CD4-positive, alpha-beta memory T cell (primary cell): ENCODE results near the gene AP5Z1. TPM values are rescaled to one million over a fixed set of nuclear protein-coding genes. Genes with fewer than 3 reads are reported as not detected.

Experiments used
- CTCF ChIA-PET: fragments of 350-600 bp; sonication (Branson Sonifier 250); formaldehyde crosslinking; loops from one replicate; lab custom pipeline; 2021; ENCODE audit warnings: inconsistent platforms; ENCODE audit not compliant: partially characterized antibody; lab: Charles Lee
- POLR2A ChIA-PET: fragments of 350-600 bp; sonication (Branson Sonifier 250); formaldehyde crosslinking; loops from one replicate; lab custom pipeline; 2021; ENCODE audit not compliant: partially characterized antibody; lab: Charles Lee
- DNase-seq, 5 donors: peaks; one replicate each; pipeline versions ENCODE4 v3.0.0 to v3.0.0-alpha.2; 2020 to 2022; ENCODE audit warnings: mixed read lengths in 1 of 5
- H3K27ac ChIP-seq: one replicate; pipeline ENCODE4 v1.7.0; 2013; ENCODE audit warnings: low read depth, low read length
- H3K27me3 ChIP-seq: 2 replicates; pipeline ENCODE4 v1.7.0; 2013; ENCODE audit warnings: mild to moderate bottlenecking, low read length, moderate library complexity; ENCODE audit not compliant: insufficient read depth
- H3K36me3 ChIP-seq: 2 replicates; pipeline ENCODE4 v1.7.0; 2013; ENCODE audit warnings: mild to moderate bottlenecking, low read length, moderate library complexity; ENCODE audit not compliant: insufficient read depth
- H3K4me1 ChIP-seq: 2 replicates; pipeline ENCODE4 v1.7.0; 2013; ENCODE audit warnings: mild to moderate bottlenecking, low read length, moderate library complexity; ENCODE audit not compliant: insufficient read depth
- H3K4me3 ChIP-seq, 2 donors: one replicate each; pipeline ENCODE4 v1.7.0; 2013; ENCODE audit warnings: low read length in 2 of 2, mild to moderate bottlenecking in 1 of 2
- H3K9me3 ChIP-seq, 2 donors: one replicate each; pipeline ENCODE4 v1.7.0; 2013; ENCODE audit warnings: low read length in 2 of 2, control low read depth in 1 of 2; ENCODE audit not compliant: control insufficient read depth in 1 of 2
- H3K27ac Mint-ChIP-seq, 7 donors: one replicate each; pipeline ENCODE4 v1.8.0; 2020 to 2021; ENCODE audit warnings: mixed read lengths in 7 of 7, mild to moderate bottlenecking in 6 of 7, inconsistent platforms in 3 of 7, moderate library complexity in 3 of 7
- H3K27me3 Mint-ChIP-seq, 2 donors: one replicate each; pipeline ENCODE4 v1.8.0; 2020 to 2021; ENCODE audit warnings: mixed read lengths in 2 of 2
- H3K36me3 Mint-ChIP-seq, 2 donors: one replicate each; pipeline ENCODE4 v1.8.0; 2020 to 2021; ENCODE audit warnings: mixed read lengths in 2 of 2, inconsistent platforms in 1 of 2, mild to moderate bottlenecking in 1 of 2
- H3K4me1 Mint-ChIP-seq, 4 donors: one replicate each; pipeline ENCODE4 v1.8.0; 2020 to 2021; ENCODE audit warnings: mixed read lengths in 4 of 4, mild to moderate bottlenecking in 1 of 4
- H3K4me3 Mint-ChIP-seq, 8 donors: one replicate each; pipeline ENCODE4 v1.8.0; 2020 to 2021; ENCODE audit warnings: mixed read lengths in 8 of 8, mild to moderate bottlenecking in 7 of 8, moderate library complexity in 6 of 8, inconsistent platforms in 3 of 8
- H3K9me3 Mint-ChIP-seq, 8 donors: one replicate each; pipeline ENCODE4 v1.8.0; 2020 to 2021; ENCODE audit warnings: mixed read lengths in 8 of 8, mild to moderate bottlenecking in 5 of 8, inconsistent platforms in 3 of 8, moderate library complexity in 1 of 8
- intact Hi-C: fragments of 100-400 bp; cut with micrococcal nuclease; formaldehyde crosslinking; loops from one replicate; pipeline ENCODE4 v1.15.1; 2023
- polyA plus RNA-seq, 2 donors: library from polyadenylated mRNA; unstranded; fragments of 300-500 nt; fragmentation: Illumina TruSeq; gene quantifications; one replicate each; pipeline ENCODE4 v1.2.3, GENCODE V29; 2021
- total RNA-seq, 2 experiments: library from RNA; stranded (reverse); gene quantifications; one replicate each; pipeline ENCODE4 v1.2.3, GENCODE V29; 2021

The AP5Z1 gene
- total and polyA plus RNA-seq, 4 experiments from 2014 or later: 29.1 to 103 (median 70.4) TPM

GRCh38 chr7:4830176-4830575 is 54.8 kb downstream of the AP5Z1 start:
- ChIA-PET POLR2A (no interaction called here), CTCF (interaction anchor here (0.9 to 3.0 kb wide), 7 partner anchors 38 to 261 kb away, joined by 3 to 15 read pairs (median 4); no protein-coding TSS in a partner anchor)
- no peaks in the 10 kb centered on the region for H3K9me3 ChIP-seq
- H3K27me3 ChIP-seq: no peaks in the 10 kb centered on the region
- intact Hi-C loops: loop anchor here (1.0 kb wide), 1 partner anchor 255 kb away; no protein-coding TSS in a partner anchor
- no peaks in the 10 kb centered on the region for H3K36me3 ChIP-seq
- no peak overlapping the region for H3K27ac ChIP-seq
- H3K27me3 Mint-ChIP-seq: peaks cover 3 to 6% of the 10 kb centered on the region in 2 donors
- H3K9me3 Mint-ChIP-seq: no peaks in the 10 kb centered on the region
- no peaks in the 10 kb centered on the region for H3K4me1 ChIP-seq
- H3K4me3 ChIP-seq: no peak overlapping the region
- H3K4me3 Mint-ChIP-seq: no peak overlapping the region
- no peaks in the 10 kb centered on the region for H3K36me3 Mint-ChIP-seq
- H3K27ac Mint-ChIP-seq: peak overlapping the region in 1 of 7 donors; percentile 59
- peaks cover 0 to 4% (median 2%) of the 10 kb centered on the region in 4 donors for H3K4me1 Mint-ChIP-seq
- DNase-seq: peak in 4 of 5 donors; percentile 29 to 56 (median 35)

- H3K36me3 ChIP-seq: no peaks in the 10 kb centered on the region
- Mint-ChIP-seq H3K27me3 (peaks cover 1 to 6% of the 10 kb centered on the region in 2 donors), H3K27ac (no peak overlapping the region), H3K4me1 (peaks cover 0 to 4% (median 2%) of the 10 kb centered on the region in 4 donors), H3K36me3 (no peaks in the 10 kb centered on the region), H3K9me3 (no peaks in the 10 kb centered on the region), H3K4me3 (no peak overlapping the region)
- DNase-seq: no peak
- intact Hi-C loops: no loop called here
- H3K4me3 ChIP-seq: no peak overlapping the region
- CTCF ChIA-PET: interaction anchor here (1.4 to 3.0 kb wide), 3 partner anchors 142 to 255 kb away, joined by 3 to 15 read pairs (median 5); no protein-coding TSS in a partner anchor
- no peaks in the 10 kb centered on the region for H3K27me3 ChIP-seq
- no peak overlapping the region for H3K27ac ChIP-seq
- H3K4me1 ChIP-seq: no peaks in the 10 kb centered on the region
- POLR2A ChIA-PET: no interaction called here
- H3K9me3 ChIP-seq: no peaks in the 10 kb centered on the region
These were observed 56.5 kb downstream of the AP5Z1 start for GRCh38 chr7:4831723-4832495.

GRCh38 chr7:4832711-4833110 is 57.3 kb downstream of the AP5Z1 start:
- intact Hi-C loops: no loop called here
- no peak overlapping the region for H3K27ac Mint-ChIP-seq
- no peaks in the 10 kb centered on the region for H3K9me3 ChIP-seq
- peaks cover 0 to 4% (median 2%) of the 10 kb centered on the region in 4 donors for H3K4me1 Mint-ChIP-seq
- ChIA-PET CTCF (interaction anchor here (1.4 to 3.0 kb wide), 3 partner anchors 141 to 255 kb away, joined by 3 to 15 read pairs (median 5); no protein-coding TSS in a partner anchor), POLR2A (no interaction called here)
- H3K27me3 ChIP-seq: no peaks in the 10 kb centered on the region
- H3K4me1 ChIP-seq: no peaks in the 10 kb centered on the region
- H3K4me3 ChIP-seq: no peak overlapping the region
- no peak overlapping the region for H3K27ac ChIP-seq
- no peaks in the 10 kb centered on the region for H3K36me3 Mint-ChIP-seq
- H3K4me3 Mint-ChIP-seq: no peak overlapping the region
- no peak for DNase-seq
- no peaks in the 10 kb centered on the region for H3K36me3 ChIP-seq
- H3K27me3 Mint-ChIP-seq: peaks cover 3 to 6% of the 10 kb centered on the region in 2 donors
- no peaks in the 10 kb centered on the region for H3K9me3 Mint-ChIP-seq

- ChIA-PET CTCF (no interaction called here), POLR2A (no interaction called here)
- intact Hi-C loops: no loop called here
- Mint-ChIP-seq H3K27ac (no peak overlapping the region), H3K4me3 (no peak overlapping the region), H3K27me3 (peaks cover 3 to 6% of the 10 kb centered on the region in 2 donors), H3K9me3 (no peaks in the 10 kb centered on the region), H3K4me1 (peaks cover 0 to 4% (median 2%) of the 10 kb centered on the region in 4 donors), H3K36me3 (no peaks in the 10 kb centered on the region)
- Histone ChIP-seq H3K36me3 (no peaks in the 10 kb centered on the region), H3K9me3 (no peaks in the 10 kb centered on the region), H3K4me3 (no peak overlapping the region), H3K4me1 (no peaks in the 10 kb centered on the region), H3K27ac (no peak overlapping the region), H3K27me3 (no peaks in the 10 kb centered on the region)
- DNase-seq: no peak
These were observed 57.8 kb downstream of the AP5Z1 start for GRCh38 chr7:4833176-4833575.

GRCh38 chr7:4833691-4834600 is 58.5 kb downstream of the AP5Z1 start:
- Histone ChIP-seq H3K4me1 (no peaks in the 10 kb centered on the region), H3K27me3 (no peaks in the 10 kb centered on the region), H3K4me3 (no peak overlapping the region), H3K36me3 (no peaks in the 10 kb centered on the region), H3K9me3 (no peaks in the 10 kb centered on the region), H3K27ac (no peak overlapping the region)
- Mint-ChIP-seq H3K27me3 (peaks cover 3 to 6% of the 10 kb centered on the region in 2 donors), H3K27ac (no peak overlapping the region), H3K4me1 (peaks cover 0 to 4% (median 2%) of the 10 kb centered on the region in 4 donors), H3K9me3 (no peaks in the 10 kb centered on the region), H3K4me3 (no peak overlapping the region), H3K36me3 (no peaks in the 10 kb centered on the region)
- ChIA-PET CTCF (no interaction called here), POLR2A (no interaction called here)
- intact Hi-C loops: no loop called here
- no peak for DNase-seq

GRCh38 chr7:4834601-4835397 is 59.4 kb downstream of the AP5Z1 start:
- no peaks in the 10 kb centered on the region for H3K36me3 ChIP-seq
- Mint-ChIP-seq H3K9me3 (no peaks in the 10 kb centered on the region), H3K36me3 (no peaks in the 10 kb centered on the region), H3K27me3 (peaks cover 3 to 6% of the 10 kb centered on the region in 2 donors), H3K4me1 (peaks cover 0 to 4% (median 2%) of the 10 kb centered on the region in 4 donors), H3K4me3 (no peak overlapping the region), H3K27ac (no peak overlapping the region)
- no peak for DNase-seq
- H3K4me1 ChIP-seq: no peaks in the 10 kb centered on the region
- POLR2A ChIA-PET: no interaction called here
- intact Hi-C loops: no loop called here
- CTCF ChIA-PET: no interaction called here
- no peak overlapping the region for H3K4me3 ChIP-seq
- no peaks in the 10 kb centered on the region for H3K27me3 ChIP-seq
- H3K9me3 ChIP-seq: no peaks in the 10 kb centered on the region
- no peak overlapping the region for H3K27ac ChIP-seq
